VCaP (cell line): Measurements from ENCODE around the gene FXYD2.

ENCODE experiments used
- H3K27ac ChIP-seq: fragments of 450-650 bp; 2 replicates; pipeline ENCODE4 v1.5.1; 2017
- TF ChIP-seq, protein P1 (sequence below): fragments of 450-650 bp; conservative IDR thresholded peaks from 2 replicates; pipeline ENCODE4 v1.5.1; 2017; ENCODE audit warnings: mild to moderate bottlenecking, moderate library complexity

FXYD2 gene

DNA sequence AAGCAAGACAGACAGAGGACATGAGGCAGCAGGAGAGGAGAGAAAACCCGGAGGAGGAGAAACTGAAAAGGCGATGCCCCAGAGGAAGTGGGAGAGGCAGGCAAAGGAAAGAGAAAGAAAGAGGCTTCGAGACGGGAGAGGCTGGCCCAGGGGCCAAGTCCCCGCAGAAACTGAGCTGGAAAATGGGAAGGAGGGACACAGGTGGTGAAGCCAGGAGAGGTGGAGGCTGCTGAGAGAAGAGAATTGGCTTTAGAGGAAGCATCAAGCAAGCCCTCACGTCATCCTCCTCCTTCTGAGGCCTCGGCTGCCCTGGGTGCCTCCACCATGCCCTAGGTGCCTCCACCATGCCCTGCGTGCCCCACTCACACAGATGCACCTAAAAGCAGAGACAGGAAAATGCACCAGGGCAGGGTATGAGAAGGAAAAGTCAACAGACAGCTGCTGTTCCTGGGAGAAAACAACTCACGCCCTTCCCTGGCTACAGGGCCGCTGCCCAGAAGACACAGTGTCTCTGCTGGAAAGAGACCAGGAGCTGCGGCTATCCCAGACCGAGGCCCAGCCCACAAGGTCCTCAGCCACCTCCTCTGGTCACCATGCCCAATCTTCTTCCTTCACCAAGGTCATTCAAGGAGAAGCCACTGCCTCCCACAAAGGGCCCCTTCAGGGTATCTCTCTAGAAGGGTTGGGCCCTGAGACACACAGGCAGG lies 37.6 kb upstream of the FXYD2 start:
- H3K27ac ChIP-seq, result no peak overlapping the region
- TF ChIP-seq, protein P1, sequence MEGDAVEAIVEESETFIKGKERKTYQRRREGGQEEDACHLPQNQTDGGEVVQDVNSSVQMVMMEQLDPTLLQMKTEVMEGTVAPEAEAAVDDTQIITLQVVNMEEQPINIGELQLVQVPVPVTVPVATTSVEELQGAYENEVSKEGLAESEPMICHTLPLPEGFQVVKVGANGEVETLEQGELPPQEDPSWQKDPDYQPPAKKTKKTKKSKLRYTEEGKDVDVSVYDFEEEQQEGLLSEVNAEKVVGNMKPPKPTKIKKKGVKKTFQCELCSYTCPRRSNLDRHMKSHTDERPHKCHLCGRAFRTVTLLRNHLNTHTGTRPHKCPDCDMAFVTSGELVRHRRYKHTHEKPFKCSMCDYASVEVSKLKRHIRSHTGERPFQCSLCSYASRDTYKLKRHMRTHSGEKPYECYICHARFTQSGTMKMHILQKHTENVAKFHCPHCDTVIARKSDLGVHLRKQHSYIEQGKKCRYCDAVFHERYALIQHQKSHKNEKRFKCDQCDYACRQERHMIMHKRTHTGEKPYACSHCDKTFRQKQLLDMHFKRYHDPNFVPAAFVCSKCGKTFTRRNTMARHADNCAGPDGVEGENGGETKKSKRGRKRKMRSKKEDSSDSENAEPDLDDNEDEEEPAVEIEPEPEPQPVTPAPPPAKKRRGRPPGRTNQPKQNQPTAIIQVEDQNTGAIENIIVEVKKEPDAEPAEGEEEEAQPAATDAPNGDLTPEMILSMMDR, result no peak

DNA sequence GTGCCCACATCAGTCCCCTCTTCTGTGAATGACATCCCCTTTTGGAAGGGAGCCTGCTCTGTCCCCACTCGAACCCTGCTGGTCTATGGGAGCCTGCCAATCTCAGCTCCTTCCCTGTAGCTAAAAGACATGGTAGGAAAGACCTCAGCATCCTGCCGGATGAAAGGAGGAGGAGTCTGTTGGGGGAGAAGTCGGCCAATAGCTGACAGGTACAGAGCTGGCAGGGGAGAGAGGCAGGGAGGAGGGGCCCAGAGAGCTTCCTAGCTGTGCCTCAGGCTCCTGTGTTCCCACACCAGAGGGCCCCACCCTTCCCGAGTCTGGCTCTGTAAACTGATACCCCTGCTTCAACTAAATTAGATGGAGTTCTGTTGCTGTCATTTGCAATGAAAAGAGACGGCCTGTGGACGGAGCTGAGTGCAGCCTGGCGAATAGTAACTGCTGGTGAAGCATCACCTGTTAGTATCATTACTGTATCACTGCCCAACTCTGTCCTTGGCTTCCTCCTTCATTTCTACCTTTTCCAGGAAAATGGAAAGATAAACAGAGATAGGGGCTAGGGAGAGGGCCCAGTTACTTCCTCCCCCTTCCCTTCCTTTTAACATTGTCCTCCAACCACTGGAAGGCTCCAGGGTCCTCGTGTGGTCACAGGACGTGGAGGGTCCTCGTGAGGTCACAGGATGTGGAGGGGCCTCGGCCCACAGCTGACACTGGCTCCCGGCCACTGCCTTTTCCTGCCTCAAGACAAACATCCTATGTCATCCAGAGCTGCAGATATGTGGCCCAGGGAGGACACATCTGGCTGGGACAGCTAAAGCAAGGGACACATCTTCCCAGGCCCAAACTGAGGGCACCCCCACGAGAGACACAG lies 36.8 kb upstream of the FXYD2 start:
- no peak overlapping the region for H3K27ac ChIP-seq
- TF ChIP-seq, protein P1, result no peak

DNA sequence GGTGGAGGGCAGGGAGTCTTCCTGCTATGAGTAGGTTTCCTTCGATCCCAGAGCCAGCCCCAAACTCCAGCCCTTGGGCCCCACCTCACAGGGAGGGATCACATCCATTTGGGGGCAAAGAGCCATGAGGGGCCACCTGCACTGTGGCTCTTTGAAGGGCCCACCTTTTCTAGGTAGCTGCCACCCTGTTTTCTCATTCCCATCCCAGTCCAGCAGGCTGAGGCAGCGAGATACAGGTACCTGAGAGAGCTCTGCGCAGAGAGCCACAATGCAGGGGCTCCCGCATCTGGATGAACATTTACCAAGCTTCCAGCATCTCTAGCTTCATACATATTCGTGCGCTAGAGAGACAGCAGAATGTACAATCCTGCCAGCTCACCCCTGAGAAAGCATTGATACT lies 35.6 kb upstream of the FXYD2 start:
- TF ChIP-seq, protein P1, result no peak
- no peak overlapping the region for H3K27ac ChIP-seq

DNA sequence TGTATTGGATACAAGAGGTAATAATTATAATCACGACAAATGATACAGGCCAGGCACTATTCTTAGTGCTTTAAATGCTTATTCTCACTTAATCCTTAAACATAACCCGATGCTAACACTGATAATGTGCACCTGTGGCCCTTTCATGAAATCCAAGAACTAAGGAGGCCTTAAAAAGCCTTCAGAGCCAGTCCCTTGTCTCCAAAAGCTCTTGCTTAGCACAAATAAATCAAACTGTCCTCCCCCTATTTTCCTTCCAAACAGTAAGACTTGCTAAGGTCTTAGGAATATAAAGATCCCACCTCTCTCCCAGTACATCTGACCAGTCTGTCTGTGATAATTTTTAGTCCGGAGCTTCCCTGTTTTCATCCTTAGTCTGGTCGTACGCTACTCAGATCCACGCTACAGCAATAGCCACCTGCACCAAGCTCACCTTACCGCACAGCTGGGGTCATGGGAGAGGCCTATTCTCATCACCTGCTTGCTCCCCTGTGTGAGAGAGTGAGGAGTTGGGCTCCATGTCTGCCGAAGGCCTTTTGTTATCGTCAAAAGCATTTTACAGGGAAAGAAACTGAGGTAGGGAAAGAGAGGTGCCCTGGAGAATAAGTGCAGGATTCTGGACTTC lies 35.1 kb upstream of the FXYD2 start:
- no peak overlapping the region for H3K27ac ChIP-seq
- TF ChIP-seq, protein P1, result no peak

DNA sequence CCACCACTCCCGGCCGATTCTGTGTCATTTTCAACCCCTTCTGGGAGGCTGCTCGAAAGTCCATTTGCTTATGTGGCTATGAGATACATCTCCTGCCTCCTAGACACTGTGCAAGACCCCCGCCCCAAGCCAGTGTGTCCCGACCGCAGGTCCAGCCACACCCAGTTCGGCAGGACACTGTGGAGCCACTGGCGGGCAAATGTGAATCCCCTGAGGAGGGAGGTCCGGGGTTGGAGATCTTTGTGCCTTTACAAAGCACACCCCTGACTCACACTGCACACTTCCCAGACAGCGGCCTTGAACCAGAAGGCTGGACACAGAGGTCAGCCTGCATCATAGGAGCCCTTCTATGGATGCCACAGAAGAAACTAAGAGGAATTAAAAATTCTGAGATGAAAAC lies 34.5 kb upstream of the FXYD2 start:
- TF ChIP-seq, protein P1, result no peak
- H3K27ac ChIP-seq, result no peak overlapping the region

DNA sequence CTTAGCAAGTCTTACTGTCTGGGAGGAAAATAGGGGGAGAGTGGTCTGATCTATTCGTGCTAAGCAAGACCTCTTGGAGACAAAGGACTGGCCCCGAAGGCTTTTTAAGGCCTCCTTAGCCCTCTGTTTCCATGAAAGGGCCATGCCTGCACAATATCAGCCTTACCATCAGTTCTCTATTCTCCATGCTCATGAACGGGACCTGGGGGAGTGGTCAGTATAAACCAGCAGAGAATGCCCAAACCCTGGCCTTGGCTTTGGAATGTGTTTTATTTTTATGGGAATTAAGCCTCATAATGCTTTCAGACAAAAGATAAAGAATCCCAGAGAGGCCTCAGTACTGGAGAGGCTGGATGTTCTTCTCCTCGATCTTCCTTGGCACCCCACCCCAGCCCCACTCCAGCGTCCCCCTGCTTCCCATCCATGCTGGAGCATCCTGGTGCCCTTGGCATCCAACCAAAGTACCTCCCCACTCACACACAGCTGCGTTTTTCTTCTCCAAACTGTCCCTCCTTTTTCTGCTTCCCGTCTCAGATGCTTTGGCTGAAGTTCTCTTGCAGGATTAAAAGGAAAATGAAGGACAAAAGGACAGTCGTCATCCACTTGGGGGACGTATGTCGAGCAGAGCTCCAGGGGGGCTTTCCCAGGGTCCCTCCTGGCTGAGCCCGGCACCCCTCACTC lies 33.3 kb upstream of the FXYD2 start:
- TF ChIP-seq, protein P1, result no peak
- H3K27ac ChIP-seq, result no peak overlapping the region
